Measurements from ENCODE around the gene IL13RA1.

- TF ChIP-seq CTCF (IDR thresholded peaks at IDR 0.05 in 2 of 3, conservative IDR thresholded peaks at IDR 0.05 in 1 of 3; ENCODE audit: borderline replicate concordance in 1 of 3, insufficient read depth in 1 of 3, low read depth in 2 of 3, low read length in 2 of 3) (no peak), POLR2A (IDR thresholded peaks at IDR 0.05; ENCODE audit: borderline replicate concordance, extremely low read depth, insufficient read depth, insufficient read length) (no peak), EZH2 (IDR thresholded peaks at IDR 0.05) (no peak), SIN3A (IDR thresholded peaks at IDR 0.05; ENCODE audit: low read depth) (no peak)
Observed at GRCh38 chrX:118742176-118742575, 14.8 kb downstream of the IL13RA1 start.
